H1 (cell line): Measurements from ENCODE around the gene BPHL. TPM values are rescaled to one million over a fixed set of nuclear protein-coding genes. Genes with fewer than 3 reads are reported as not detected.
A peak's percentile ranks its signal among the peaks of the same experiment; 100 is the strongest.

Source experiments
- CTCF ChIA-PET: fragments of 300-600 bp; sonication (Branson Sonifier 250); formaldehyde crosslinking; loops from one replicate; lab custom pipeline; 2021; ENCODE audit not compliant: partially characterized antibody; lab: Charles Lee
- POLR2A ChIA-PET: fragments of 300-600 bp; sonication (Branson Sonifier 250); formaldehyde crosslinking; loops from one replicate; lab custom pipeline; 2021; ENCODE audit warnings: inconsistent platforms; ENCODE audit not compliant: partially characterized antibody; lab: Charles Lee
- DNase-seq, 2 experiments: peaks; one replicate each; pipeline versions ENCODE4 v3.0.0 to v3.0.0-alpha.2; 2010 to 2022; ENCODE audit warnings: low spot score in 2 of 2, low read depth in 1 of 2, mixed read lengths in 1 of 2
- FAIRE-seq: peaks from 2 replicates; lab custom pipeline; 2011; peaks lifted over from hg19 to GRCh38; lab: Jason Lieb, UNC
- H2AFZ ChIP-seq: 2 replicates; pipeline ENCODE4 v1.8.1; 2012; ENCODE audit warnings: low read length, inconsistent platforms
- H2AK5ac ChIP-seq: 2 replicates; pipeline ENCODE4 v1.6.1; 2013; ENCODE audit warnings: low read depth, low read length
- H2BK120ac ChIP-seq: replicated peaks from 2 replicates; pipeline ENCODE3; 2013; ENCODE audit warnings: low read depth, low read length, inconsistent platforms
- H2BK12ac ChIP-seq: 2 replicates; pipeline ENCODE4 v1.6.1; 2013; ENCODE audit warnings: low read depth, low read length
- H2BK15ac ChIP-seq: 2 replicates; pipeline ENCODE4 v1.6.1; 2013; ENCODE audit warnings: low read length
- H2BK20ac ChIP-seq: 2 replicates; pipeline ENCODE4 v1.6.1; 2013; ENCODE audit warnings: low read length
- H2BK5ac ChIP-seq: 2 replicates; pipeline ENCODE4 v1.6.1; 2013; ENCODE audit warnings: low read depth, low read length
- H3K14ac ChIP-seq: 2 replicates; pipeline ENCODE4 v1.6.1; 2013; ENCODE audit warnings: inconsistent platforms; ENCODE audit not compliant: insufficient read length
- H3K18ac ChIP-seq: 2 replicates; pipeline ENCODE4 v1.6.1; 2013; ENCODE audit warnings: low read length; ENCODE audit errors: extremely low read depth
- H3K23ac ChIP-seq: 2 replicates; pipeline ENCODE4 v1.6.1; 2013; ENCODE audit warnings: inconsistent platforms; ENCODE audit not compliant: insufficient read length
- H3K23me2 ChIP-seq: 2 replicates; pipeline ENCODE4 v1.6.1; 2013; ENCODE audit warnings: low read depth, low read length
- H3K27ac ChIP-seq: 2 replicates; pipeline ENCODE4 v1.6.1; 2011; ENCODE audit warnings: low read depth, low read length, inconsistent platforms
- H3K27me3 ChIP-seq, 4 experiments: replicated peaks in 1 of 4; 1 replicate in 1 of 4; 2 replicates in 3 of 4; pipeline versions ENCODE4 v1.6.1 to v1.8.1; 2011 to 2013; ENCODE audit warnings: low read length in 3 of 4, mild to moderate bottlenecking in 3 of 4, inconsistent platforms in 2 of 4, mixed read lengths in 2 of 4, moderate library complexity in 1 of 4; ENCODE audit not compliant: control insufficient read depth in 3 of 4, insufficient read depth in 3 of 4; ENCODE audit errors: extremely low read depth in 1 of 4
- H3K36me3 ChIP-seq, 4 experiments: 2 replicates each; pipeline versions ENCODE4 v1.6.1 to v1.8.1; 2011 to 2013; ENCODE audit warnings: mild to moderate bottlenecking in 4 of 4, low read length in 3 of 4, moderate library complexity in 2 of 4, control low read depth in 1 of 4, inconsistent platforms in 1 of 4; ENCODE audit not compliant: insufficient read depth in 4 of 4, control insufficient read depth in 2 of 4
- H3K4ac ChIP-seq: replicated peaks from 2 replicates; pipeline ENCODE3; 2013; ENCODE audit warnings: low read length, low read depth, mixed read lengths, inconsistent platforms; ENCODE audit not compliant: insufficient read length
- H3K4me1 ChIP-seq, 4 experiments: replicated peaks in 1 of 4; 1 replicate in 1 of 4; 2 replicates in 3 of 4; pipeline versions ENCODE4 v1.6.1 to v1.8.1; 2011 to 2013; ENCODE audit warnings: low read length in 3 of 4, inconsistent platforms in 2 of 4, mixed read lengths in 1 of 4; ENCODE audit not compliant: insufficient read depth in 4 of 4, control insufficient read depth in 3 of 4
- H3K4me2 ChIP-seq, 2 experiments: 2 replicates each; pipeline versions ENCODE4 v1.6.1 to v1.8.1; 2011 to 2013; ENCODE audit warnings: low read depth in 2 of 2, low read length in 2 of 2, control low read depth in 1 of 2, inconsistent platforms in 1 of 2, mild to moderate bottlenecking in 1 of 2; ENCODE audit not compliant: insufficient read depth in 1 of 2
- H3K4me3 ChIP-seq, 4 experiments: fragments of 200-600, 300-600 bp in 1 of 4; sonication (generic), shearing (Covaris generic), sonication (Bioruptor Twin) in 1 of 4; 2 replicates each; pipeline versions ENCODE4 v1.5.1 to v1.8.1; 2011 to 2016; ENCODE audit warnings: low read length in 4 of 4, low read depth in 3 of 4, control low read depth in 2 of 4, inconsistent platforms in 2 of 4, mild to moderate bottlenecking in 2 of 4, mixed read lengths in 1 of 4, moderate library complexity in 1 of 4; ENCODE audit not compliant: insufficient read depth in 2 of 4; ENCODE audit errors: extremely low read depth in 1 of 4
- H3K56ac ChIP-seq: replicated peaks from 2 replicates; pipeline ENCODE3; 2013; ENCODE audit warnings: low read depth, mild to moderate bottlenecking, mixed read lengths, low read length, inconsistent platforms; ENCODE audit not compliant: insufficient read length
- H3K79me1 ChIP-seq: 2 replicates; pipeline ENCODE4 v1.6.1; 2013; ENCODE audit warnings: low read depth, low read length, control low read depth
- H3K79me2 ChIP-seq, 2 experiments: 2 replicates each; pipeline versions ENCODE4 v1.6.1 to v1.8.1; 2012 to 2013; ENCODE audit warnings: low read length in 2 of 2, mild to moderate bottlenecking in 2 of 2, inconsistent platforms in 1 of 2; ENCODE audit not compliant: insufficient read depth in 2 of 2, control insufficient read depth in 1 of 2
- H3K9ac ChIP-seq, 4 experiments: replicated peaks in 1 of 4; 1 replicate in 1 of 4; 2 replicates in 3 of 4; pipeline versions ENCODE4 v1.6.1 to v1.8.1; 2011 to 2013; ENCODE audit warnings: low read depth in 3 of 4, low read length in 3 of 4, control low read depth in 2 of 4, mild to moderate bottlenecking in 2 of 4, moderate library complexity in 2 of 4, inconsistent platforms in 1 of 4; ENCODE audit errors: extremely low read depth in 1 of 4
- H3K9me3 ChIP-seq, 2 experiments: 2 replicates each; pipeline versions ENCODE4 v1.6.1 to v1.8.1; 2012 to 2013; ENCODE audit warnings: mild to moderate bottlenecking in 2 of 2, moderate library complexity in 2 of 2, control low read depth in 1 of 2, inconsistent platforms in 1 of 2, low read depth in 1 of 2, low read length in 1 of 2, mixed read lengths in 1 of 2; ENCODE audit not compliant: insufficient read depth in 2 of 2
- H4K20me1 ChIP-seq, 2 experiments: replicated peaks in 1 of 2; 2 replicates each; pipeline versions ENCODE3 to v1.8.1; 2011 to 2013; ENCODE audit warnings: inconsistent platforms in 2 of 2, low read length in 2 of 2, mild to moderate bottlenecking in 1 of 2; ENCODE audit not compliant: insufficient read depth in 2 of 2, control insufficient read depth in 1 of 2
- H4K5ac ChIP-seq: 2 replicates; pipeline ENCODE4 v1.6.1; 2013; ENCODE audit warnings: low read length, low read depth, mixed read lengths, inconsistent platforms; ENCODE audit not compliant: insufficient read length
- H4K8ac ChIP-seq: 2 replicates; pipeline ENCODE4 v1.8.0; 2013; ENCODE audit warnings: mild to moderate bottlenecking, moderate library complexity, low read length, inconsistent platforms; ENCODE audit not compliant: insufficient read depth; ENCODE audit errors: extremely low read depth
- H4K91ac ChIP-seq: replicated peaks from 2 replicates; pipeline ENCODE3; 2013; ENCODE audit warnings: low read length, mixed read lengths, inconsistent platforms; ENCODE audit not compliant: insufficient read length
- BRCA1 ChIP-seq: IDR thresholded peaks from 2 replicates; pipeline ENCODE4 v1.6.1; 2012; ENCODE audit warnings: low read depth, low read length, improper control_type of control experiment
- CHD2 ChIP-seq: IDR thresholded peaks from 2 replicates; pipeline ENCODE4 v1.6.1; 2012; ENCODE audit warnings: low read length, improper control_type of control experiment
- RAD21 ChIP-seq, 2 experiments: IDR thresholded peaks in 1 of 2; conservative IDR thresholded peaks in 1 of 2; 2 replicates each; pipeline ENCODE4 v1.6.1; 2011; ENCODE audit warnings: low read depth in 2 of 2, low read length in 2 of 2, improper control_type of control experiment in 1 of 2, inconsistent platforms in 1 of 2, mild to moderate bottlenecking in 1 of 2, moderate library complexity in 1 of 2
- RBBP5 ChIP-seq: IDR thresholded peaks from 2 replicates; pipeline ENCODE4 v1.7.1; 2012; ENCODE audit warnings: low read depth, mild to moderate bottlenecking, inconsistent platforms, low read length, moderate library complexity, borderline replicate concordance
- TBP ChIP-seq: IDR thresholded peaks from 2 replicates; pipeline ENCODE4 v1.6.1; 2011; ENCODE audit warnings: low read depth, low read length, improper control_type of control experiment
- YY1 ChIP-seq: IDR thresholded peaks from 2 replicates; pipeline ENCODE4 v1.6.1; 2011; ENCODE audit warnings: low read depth, mild to moderate bottlenecking, low read length
- WGBS, 2 experiments: shearing (Covaris generic) in 1 of 2; methylation state at CpG; one replicate each; pipeline versions ENCODE4 v1.1.6 to v1.1.7; 2013 to 2015; ENCODE audit warnings: low lambda C conversion rate in 2 of 2, mixed read lengths in 2 of 2, inconsistent platforms in 1 of 2, low coverage in 1 of 2, missing lambda C conversion rate in 1 of 2; ENCODE audit not compliant: insufficient replicate concordance in 2 of 2, insufficient coverage in 1 of 2, insufficient read length in 1 of 2; ENCODE audit errors: extremely low coverage in 1 of 2, missing lambda C conversion rate in 1 of 2; 5-methylcytosine and 5-hydroxymethylcytosine counted together
- polyA plus RNA-seq, 7 experiments: library from polyadenylated mRNA; depleted of rRNA in 3 of 7; stranded (reverse) in 5 of 7; unstranded in 2 of 7; fragments of >200 nt in 5 of 7; fragments of 200-250 nt in 2 of 7; gene quantifications; 1 replicate in 5 of 7; 2 replicates in 1 of 7; 4 replicates in 1 of 7; pipeline versions ENCODE4 v1.2.1 to v1.2.3, GENCODE V29; 2011 to 2013; ENCODE audit warnings: missing spikeins in 2 of 7, mixed read lengths in 2 of 7
- total RNA-seq: library from RNA; stranded (reverse); fragmentation: NEBNext Ultra II Directional; extraction: Animal tissue kit (Norgen Biotek cat#: 25700); gene quantifications from 2 replicates; pipeline ENCODE4 v1.2.1, GENCODE V29; 2021
- TF ChIP-seq, protein P1 (sequence below), 3 experiments: IDR thresholded peaks; 1 replicate in 2 of 3; 2 replicates in 1 of 3; pipeline versions ENCODE4 v1.5.1 to v1.6.1; 2011; ENCODE audit warnings: low read length in 3 of 3, mild to moderate bottlenecking in 3 of 3, inconsistent platforms in 2 of 3, low read depth in 1 of 3, moderate library complexity in 1 of 3; ENCODE audit not compliant: insufficient read depth in 1 of 3; ENCODE audit errors: control extremely low read depth in 1 of 3

Gene BPHL
- total and polyA plus RNA-seq, 2 of the 8 experiments (the other 6 are each of a cell fraction or from before 2014, with no cell fraction given), result 24.4 to 36.4 TPM

GRCh38 chr6:3195695-3196497, 77.4 kb downstream of the BPHL start:
- H3K4ac ChIP-seq, result peak overlapping the region; percentile 76
- DNase-seq (peak in 1 of 2 experiments; percentile 66), FAIRE-seq (no peak)
- H3K9ac ChIP-seq, result peak overlapping the region in 1 of 4 experiments; percentile 34; a peak in 2 of 7 replicates
- peak overlapping the region; percentile 81 for H4K91ac ChIP-seq
- peak overlapping the region; percentile 72; the same call in 1 of the 2 replicates for H2AFZ ChIP-seq
- 0 out of 2 replicates have a peak overlapping the region, but pooled peaks have one; percentile 24 for H2AK5ac ChIP-seq
- peak overlapping the region in 1 of 4 experiments; percentile 28; a peak in 1 of 8 replicates for H3K4me3 ChIP-seq
- H3K79me1 ChIP-seq, result no peaks in the 10 kb centered on the region; the same call in 1 of the 2 replicates
- peak overlapping the region; percentile 75 for H3K18ac ChIP-seq
- H3K4me2 ChIP-seq, result peak overlapping the region; percentile 43 to 67
- H4K20me1 ChIP-seq, result no peaks in the 10 kb centered on the region
- H2BK120ac ChIP-seq, result no peak overlapping the region
- H3K79me2 ChIP-seq, result no peaks in the 10 kb centered on the region
- peak overlapping the region; percentile 58; the same call in 1 of the 2 replicates for H4K8ac ChIP-seq
- no peaks in the 10 kb centered on the region for H3K27me3 ChIP-seq
- H2BK12ac ChIP-seq, result peak overlapping the region; percentile 52
- peak overlapping the region; percentile 42 for H4K5ac ChIP-seq
- peak overlapping the region; percentile 85 for H2BK5ac ChIP-seq
- peak overlapping the region; percentile 13 for H2BK15ac ChIP-seq
- no peak overlapping the region for H3K23ac ChIP-seq
- POLR2A ChIA-PET, result interaction anchor here (0.6 to 4.0 kb wide), 13 partner anchors 10 to 211 kb away, joined by 3 to 32 read pairs (median 4); partner anchors contain the start of genes TUBB2A and TUBB2B
- H3K4me1 ChIP-seq, result peaks cover 15 to 24% (median 20%) of the 10 kb centered on the region in 4 experiments
- 0 out of 4 replicates have a peak, but pooled peaks cover 0 to 2% of the 10 kb centered on the region in 2 experiments for H3K9me3 ChIP-seq
- no peaks in the 10 kb centered on the region for H3K36me3 ChIP-seq
- no peak overlapping the region for H3K56ac ChIP-seq
- H3K23me2 ChIP-seq, result no peaks in the 10 kb centered on the region
- H2BK20ac ChIP-seq, result peak overlapping the region; percentile 74
- H3K14ac ChIP-seq, result no peak overlapping the region
- CTCF ChIA-PET, result interaction anchor here (0.6 to 4.5 kb wide), 17 partner anchors 9 to 243 kb away, joined by 3 to 25 read pairs (median 3); partner anchors contain the start of gene TUBB2A
- H3K27ac ChIP-seq, result peak overlapping the region; percentile 31; the same call in 1 of the 2 replicates
- 65% methylated on average over 16 of the region's 16 CpGs; no CpG with 5 or more reads in 1 of the 2 experiments for WGBS, 2 experiments
- TF ChIP-seq TBP (0 out of 2 replicates have a peak, but pooled peaks have one; percentile 13), RAD21 (IDR thresholded peaks at IDR 0.05 in 1 of 2, conservative IDR thresholded peaks at IDR 0.05 in 1 of 2; ENCODE audit: low read depth in 2 of 2, low read length in 2 of 2) (peak; percentile 69 to 78), CHD2 (peak; percentile 93), YY1 (peak; percentile 41; the same call in 1 of the 2 replicates), RBBP5 (0 out of 2 replicates have a peak, but pooled peaks have one; percentile 10), BRCA1 (peak; percentile 76)
- TF ChIP-seq, protein P1, sequence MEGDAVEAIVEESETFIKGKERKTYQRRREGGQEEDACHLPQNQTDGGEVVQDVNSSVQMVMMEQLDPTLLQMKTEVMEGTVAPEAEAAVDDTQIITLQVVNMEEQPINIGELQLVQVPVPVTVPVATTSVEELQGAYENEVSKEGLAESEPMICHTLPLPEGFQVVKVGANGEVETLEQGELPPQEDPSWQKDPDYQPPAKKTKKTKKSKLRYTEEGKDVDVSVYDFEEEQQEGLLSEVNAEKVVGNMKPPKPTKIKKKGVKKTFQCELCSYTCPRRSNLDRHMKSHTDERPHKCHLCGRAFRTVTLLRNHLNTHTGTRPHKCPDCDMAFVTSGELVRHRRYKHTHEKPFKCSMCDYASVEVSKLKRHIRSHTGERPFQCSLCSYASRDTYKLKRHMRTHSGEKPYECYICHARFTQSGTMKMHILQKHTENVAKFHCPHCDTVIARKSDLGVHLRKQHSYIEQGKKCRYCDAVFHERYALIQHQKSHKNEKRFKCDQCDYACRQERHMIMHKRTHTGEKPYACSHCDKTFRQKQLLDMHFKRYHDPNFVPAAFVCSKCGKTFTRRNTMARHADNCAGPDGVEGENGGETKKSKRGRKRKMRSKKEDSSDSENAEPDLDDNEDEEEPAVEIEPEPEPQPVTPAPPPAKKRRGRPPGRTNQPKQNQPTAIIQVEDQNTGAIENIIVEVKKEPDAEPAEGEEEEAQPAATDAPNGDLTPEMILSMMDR (IDR thresholded peaks at IDR 0.05; ENCODE audit: control extremely low read depth in 1 of 3, insufficient read depth in 1 of 3, low read depth in 1 of 3, low read length in 3 of 3), result peak; percentile 51 to 72 (median 69)
